NK-92 treated with Interleukin-12 subunit alpha and Interleukin-12 subunit beta, amount 100 ng/mL, for 24 hours (cell line): ENCODE data around the gene MSH6.
"Not testable (repeated sequence)": the region's sequence is repeated elsewhere in the genome, so short reads cannot be mapped to it uniquely, and the experiment has no call there.

Experiments used
- DNase-seq: peaks from one replicate; lab custom pipeline; 2025; lab: John Stamatoyannopoulos, UW

Gene MSH6

DNA sequence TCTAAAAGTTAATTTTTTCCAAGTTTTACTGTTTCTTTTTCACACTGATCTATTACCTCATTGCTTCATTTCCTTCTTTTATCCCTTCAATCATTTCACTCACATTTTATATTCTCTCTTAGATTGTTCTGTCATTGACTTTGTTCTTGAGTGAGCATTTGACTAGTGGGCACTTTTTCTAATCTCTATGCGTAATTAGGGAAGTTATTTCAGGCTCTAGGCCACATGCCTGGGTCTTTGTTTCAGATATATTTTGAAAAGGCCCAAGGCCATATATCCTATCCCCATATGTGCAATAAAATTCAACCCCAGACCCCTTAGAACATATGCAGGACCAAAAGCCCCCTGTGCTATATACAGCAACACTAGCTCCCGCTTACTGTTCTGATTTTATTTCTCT is 61.2 kb downstream of the MSH6 start:
- no peak for DNase-seq

DNA sequence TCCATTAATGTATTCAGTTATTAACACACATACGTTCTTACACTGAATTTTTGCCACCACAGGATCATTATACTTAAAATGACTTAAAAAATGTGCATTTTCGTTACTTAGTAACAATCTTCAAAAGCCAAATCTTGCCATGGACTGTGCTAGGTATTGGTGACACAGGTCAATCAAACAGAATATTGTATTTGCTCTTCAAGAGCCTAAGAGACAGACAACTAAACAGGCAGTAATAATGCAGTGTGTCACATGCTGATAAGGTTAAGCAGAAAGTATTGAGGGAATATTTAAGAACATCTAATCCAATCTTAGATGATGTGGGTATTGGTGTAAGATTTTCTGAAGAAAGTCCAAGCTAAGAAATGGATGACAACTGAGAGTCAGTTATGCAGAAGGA is 66.4 kb downstream of the MSH6 start:
- no peak for DNase-seq

DNA sequence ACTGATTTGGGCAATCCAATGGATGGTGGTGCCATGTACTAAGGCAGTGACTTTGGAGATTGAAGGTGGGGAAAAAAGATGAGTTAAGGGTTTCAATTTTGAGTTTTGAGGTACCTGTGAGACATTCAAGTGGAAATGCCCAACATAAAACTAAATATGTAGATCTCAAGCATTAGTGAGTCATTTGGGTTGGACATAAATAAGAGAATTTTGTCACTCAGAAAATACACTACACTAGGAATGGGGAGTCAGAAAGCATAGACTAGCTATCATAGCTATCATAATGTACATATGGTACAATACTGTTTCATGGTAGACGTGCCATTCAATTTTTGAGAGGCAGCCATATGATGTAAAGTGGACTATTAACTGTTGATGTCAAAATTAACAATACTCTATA is 67.3 kb downstream of the MSH6 start:
- DNase-seq: no peak

DNA sequence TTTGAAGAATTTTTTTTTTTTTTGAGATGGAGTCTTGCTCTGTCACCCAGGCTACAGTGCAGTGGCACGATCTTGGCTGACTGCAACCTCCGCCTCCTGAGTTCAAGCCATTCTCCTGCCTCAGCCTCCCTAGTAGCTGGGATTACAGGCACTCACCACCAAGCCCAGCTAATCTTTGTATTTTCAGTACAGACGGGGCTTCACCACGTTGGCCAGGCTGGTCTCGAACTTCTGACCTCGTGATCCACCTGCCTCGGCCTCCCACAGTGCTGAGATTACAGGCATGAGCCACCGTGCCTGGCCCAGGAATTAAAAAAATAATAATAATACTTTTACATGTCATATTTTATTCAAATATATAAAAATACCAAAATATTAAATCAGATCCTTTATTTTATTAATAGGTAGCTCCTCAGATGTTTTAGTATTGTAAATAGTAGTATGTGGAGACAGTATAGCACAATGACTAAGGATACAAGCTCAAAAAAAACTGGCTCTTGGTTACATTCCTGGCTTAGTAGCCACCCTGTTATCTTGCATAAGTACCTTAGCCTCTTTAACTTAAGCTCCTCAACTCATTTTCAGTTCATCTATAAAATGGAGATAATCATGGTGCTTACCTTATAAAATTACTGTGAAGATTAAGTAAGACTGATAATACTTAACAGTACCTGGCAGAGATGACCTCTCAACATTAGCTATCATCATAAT is 70.3 kb downstream of the MSH6 start:
- not testable (repeated sequence) for DNase-seq
